UCSD-AML1 (cell line): ENCODE data around the gene HUS1B.
"Not testable (repeated sequence)": the region's sequence is repeated elsewhere in the genome, so short reads cannot be mapped to it uniquely, and the experiment has no call there.

Source experiments
- DNase-seq: peaks from one replicate; lab custom pipeline; 2025; ENCODE audit not compliant: unreplicated experiment; lab: John Stamatoyannopoulos, UW

Gene HUS1B

GRCh38 chr6:679282-679681 is 22.4 kb upstream of the HUS1B start:
- no peak for DNase-seq

- DNase-seq: no peak
Observed at GRCh38 chr6:678520-678919, 21.6 kb upstream of the HUS1B start.

- no peak for DNase-seq
Observed at GRCh38 chr6:677919-678318, 21.0 kb upstream of the HUS1B start.

GRCh38 chr6:674956-675355 is 18.1 kb upstream of the HUS1B start:
- DNase-seq: no peak

- DNase-seq: no peak
Observed at GRCh38 chr6:674406-674805, 17.5 kb upstream of the HUS1B start.

- DNase-seq: no peak
Observed at GRCh38 chr6:667253-667927, 10.5 kb upstream of the HUS1B start.

- DNase-seq: no peak
Observed at GRCh38 chr6:665403-666267, 8.7 kb upstream of the HUS1B start.

- DNase-seq: not testable (repeated sequence)
Observed at GRCh38 chr6:663788-664187, 6.9 kb upstream of the HUS1B start.

GRCh38 chr6:659716-660581 is 3.0 kb upstream of the HUS1B start:
- peak; percentile 70 for DNase-seq

GRCh38 chr6:658244-658643 is 1.3 kb upstream of the HUS1B start:
- DNase-seq: no peak

- DNase-seq: no peak
Observed at GRCh38 chr6:657743-658142, 843 bp upstream of the HUS1B start.

- no peak for DNase-seq
Observed at GRCh38 chr6:654136-654535, 2.8 kb downstream of the HUS1B start.

GRCh38 chr6:652865-653264 is 4.0 kb downstream of the HUS1B start:
- DNase-seq: no peak

GRCh38 chr6:650098-650497 is 6.8 kb downstream of the HUS1B start:
- no peak for DNase-seq

- DNase-seq: no peak
Observed at GRCh38 chr6:642805-643204, 14.1 kb downstream of the HUS1B start.

- DNase-seq: no peak
Observed at GRCh38 chr6:641225-641985, 15.5 kb downstream of the HUS1B start.

GRCh38 chr6:636488-636887 is 20.4 kb downstream of the HUS1B start:
- no peak for DNase-seq

- no peak for DNase-seq
Observed at GRCh38 chr6:635233-635632, 21.7 kb downstream of the HUS1B start.

- DNase-seq: no peak
Observed at GRCh38 chr6:633611-634010, 23.3 kb downstream of the HUS1B start.

- DNase-seq: no peak
Observed at GRCh38 chr6:628766-629165, 28.1 kb downstream of the HUS1B start.

- DNase-seq: no peak
Observed at GRCh38 chr6:626236-626635, 30.7 kb downstream of the HUS1B start.
